Activated T-cell treated with anti-CD3 and anti-CD28 coated beads, Interleukin-2, amount 50 U/mL, for 72 hours (primary cell): Measurements from ENCODE around the gene MYT1. TPM values are rescaled to one million over a fixed set of nuclear protein-coding genes. Genes with fewer than 3 reads are reported as not detected.
"Not testable (repeated sequence)": the region's sequence is repeated elsewhere in the genome, so short reads cannot be mapped to it uniquely, and the experiment has no call there.

ENCODE experiments used
- ATAC-seq, 2 donors: fragments of 150-1000 bp; cut with Tn5 transposase; replicated peaks in 1 of 2; 2 replicates each; pipeline ENCODE4 v1.10.0; 2021; ENCODE audit warnings: moderate library complexity in 2 of 2, mild to moderate bottlenecking in 1 of 2
- DNase-seq, 2 donors: peaks; one replicate each; pipeline ENCODE4 v3.0.0; 2021 to 2022; ENCODE audit warnings: mixed read lengths in 1 of 2
- H3K27ac Mint-ChIP-seq: one replicate; pipeline ENCODE4 v1.8.0; 2022; ENCODE audit warnings: mild to moderate bottlenecking, moderate library complexity, mixed read lengths
- H3K27me3 Mint-ChIP-seq: one replicate; pipeline ENCODE4 v1.8.0; 2022; ENCODE audit warnings: low read depth, mixed read lengths
- H3K36me3 Mint-ChIP-seq, 2 donors: one replicate each; pipeline ENCODE4 v1.8.0; 2022; ENCODE audit warnings: mixed read lengths in 2 of 2, mild to moderate bottlenecking in 1 of 2; ENCODE audit not compliant: insufficient read depth in 2 of 2
- H3K4me1 Mint-ChIP-seq: one replicate; pipeline ENCODE4 v1.8.0; 2022; ENCODE audit warnings: low read depth, mixed read lengths
- H3K4me3 Mint-ChIP-seq, 2 donors: one replicate each; pipeline ENCODE4 v1.8.0; 2022; ENCODE audit warnings: mild to moderate bottlenecking in 2 of 2, mixed read lengths in 2 of 2, moderate library complexity in 2 of 2
- H3K9me3 Mint-ChIP-seq, 2 donors: one replicate each; pipeline ENCODE4 v1.8.0; 2022; ENCODE audit warnings: mixed read lengths in 2 of 2
- total RNA-seq, 2 donors: library from RNA; stranded (reverse); gene quantifications; one replicate each; pipeline ENCODE4 v1.2.3, GENCODE V29; 2022

Gene MYT1
- total RNA-seq, 2 donors from 2014 or later: 0.12 to 0.23 TPM

DNA sequence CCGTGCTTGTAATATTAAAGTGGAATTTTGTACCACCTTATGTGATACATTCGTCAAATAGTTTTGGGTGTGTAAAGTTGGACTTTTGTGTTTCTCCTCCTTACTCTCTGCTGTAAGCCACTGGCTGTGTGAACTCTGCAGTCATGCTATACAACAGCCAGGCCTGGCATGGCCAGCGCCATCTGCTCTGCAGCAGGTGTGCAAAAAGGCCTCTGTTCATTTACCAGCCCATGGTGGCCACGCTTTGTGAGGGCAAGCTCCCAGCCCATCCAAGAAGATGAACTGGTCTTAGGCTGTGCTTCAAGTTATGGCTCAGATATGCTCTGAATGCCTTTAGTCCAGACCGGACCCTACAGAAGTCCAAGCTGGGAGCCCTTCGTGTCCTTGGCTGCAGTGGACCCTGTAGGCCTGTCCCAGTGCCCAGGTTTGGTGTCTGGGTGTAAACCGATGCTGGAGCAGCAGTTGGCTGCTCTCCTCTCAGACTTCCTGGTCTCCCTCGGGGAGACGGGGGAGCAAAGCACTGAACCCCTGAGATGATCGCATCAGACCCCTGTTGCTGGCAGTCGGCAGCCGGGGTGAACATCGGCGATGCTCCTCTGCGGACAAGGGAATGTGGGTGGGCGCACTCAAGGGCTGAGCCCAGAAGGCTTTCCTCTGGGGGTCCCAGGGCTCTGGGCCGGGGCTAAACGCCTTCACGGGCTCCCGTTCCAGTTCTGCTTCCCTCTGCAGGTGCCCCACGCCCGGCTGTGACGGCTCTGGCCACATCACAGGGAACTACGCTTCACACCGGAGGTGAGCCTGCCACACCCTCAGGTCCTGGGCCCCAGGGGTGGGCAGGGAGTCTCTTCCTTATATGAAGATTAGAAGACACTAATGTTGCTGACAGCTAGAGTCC, 62.7 kb downstream of the MYT1 start:
- Mint-ChIP-seq H3K4me1 (peaks cover 12% of the 10 kb centered on the region), H3K4me3 (no peak overlapping the region), H3K36me3 (no peaks in the 10 kb centered on the region), H3K9me3 (no peaks in the 10 kb centered on the region), H3K27me3 (no peaks in the 10 kb centered on the region), H3K27ac (no peak overlapping the region)
- ATAC-seq: no peak
- DNase-seq: no peak

DNA sequence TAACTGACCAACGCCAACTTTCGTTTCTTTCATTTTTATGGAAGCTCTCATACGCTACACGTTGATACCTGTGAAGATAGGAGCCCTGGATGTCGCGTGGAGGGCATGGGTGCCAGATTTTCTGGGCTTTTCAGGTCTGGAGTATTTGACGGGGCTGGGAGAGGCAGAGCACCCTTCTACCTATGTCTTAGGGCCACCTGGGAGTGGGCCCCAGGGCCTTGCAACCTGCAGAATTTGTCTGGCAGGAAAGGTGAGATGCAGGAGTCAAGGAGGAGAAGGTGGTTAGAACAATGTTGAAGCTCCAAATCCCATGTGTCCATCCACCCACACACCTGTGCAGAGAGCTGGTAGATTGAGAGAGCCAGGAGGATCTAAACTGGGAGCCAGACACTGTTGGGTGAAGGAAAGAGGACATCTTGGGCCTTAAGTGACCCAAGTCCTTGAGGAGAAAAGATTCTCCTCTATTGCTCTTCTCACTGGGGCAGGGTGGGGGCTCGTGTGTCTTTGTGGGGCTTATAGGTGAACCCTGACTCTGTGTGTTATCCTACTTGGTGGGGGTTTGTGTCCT, 63.9 kb downstream of the MYT1 start:
- no peak for ATAC-seq

DNA sequence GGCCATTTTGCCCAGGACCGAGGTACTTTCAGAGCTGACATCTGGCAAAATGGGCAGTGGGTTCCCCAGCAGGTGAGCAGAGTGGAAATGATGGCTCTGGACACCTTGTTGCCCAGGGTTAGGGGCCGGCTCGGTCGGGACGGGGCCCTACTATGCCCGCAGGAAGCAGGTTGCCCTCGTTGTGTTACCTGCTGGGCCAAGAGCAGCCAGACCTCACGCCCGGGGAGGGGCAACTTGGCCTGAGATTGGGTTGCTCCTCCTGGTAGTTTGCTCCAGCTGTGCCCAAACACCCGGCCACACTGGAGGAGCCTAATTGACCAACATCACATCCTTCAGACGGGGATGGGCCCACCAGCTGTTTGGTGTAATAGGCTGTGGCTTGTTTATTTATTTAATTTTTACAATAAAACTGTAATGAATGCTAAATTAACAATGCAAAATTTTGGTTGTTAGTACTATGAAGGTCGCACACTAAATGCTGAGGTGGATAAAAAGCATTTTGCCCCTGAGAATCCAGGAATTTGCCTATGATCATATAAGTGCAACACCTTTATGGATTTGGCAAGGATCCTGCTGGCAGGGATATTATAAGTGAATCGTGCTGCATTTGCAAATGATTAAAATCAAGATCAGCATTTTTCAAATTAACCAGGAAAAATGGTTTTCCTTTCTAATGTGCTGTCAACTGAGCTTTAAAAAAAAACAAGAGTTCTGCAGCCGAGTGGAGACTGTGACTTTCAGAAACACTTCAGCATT, 64.7 kb downstream of the MYT1 start:
- no peak overlapping the region for H3K4me3 Mint-ChIP-seq
- H3K27me3 Mint-ChIP-seq: no peaks in the 10 kb centered on the region
- H3K27ac Mint-ChIP-seq: no peak overlapping the region
- peaks cover 12% of the 10 kb centered on the region for H3K4me1 Mint-ChIP-seq
- ATAC-seq: no peak
- no peaks in the 10 kb centered on the region for H3K9me3 Mint-ChIP-seq
- no peak for DNase-seq
- H3K36me3 Mint-ChIP-seq: no peaks in the 10 kb centered on the region

More for the DNA sequence above, 63.9 kb downstream of the MYT1 start:
- Mint-ChIP-seq H3K27me3 (no peaks in the 10 kb centered on the region), H3K4me3 (no peak overlapping the region), H3K27ac (no peak overlapping the region), H3K36me3 (no peaks in the 10 kb centered on the region), H3K4me1 (peaks cover 12% of the 10 kb centered on the region), H3K9me3 (no peaks in the 10 kb centered on the region)
- no peak for DNase-seq

DNA sequence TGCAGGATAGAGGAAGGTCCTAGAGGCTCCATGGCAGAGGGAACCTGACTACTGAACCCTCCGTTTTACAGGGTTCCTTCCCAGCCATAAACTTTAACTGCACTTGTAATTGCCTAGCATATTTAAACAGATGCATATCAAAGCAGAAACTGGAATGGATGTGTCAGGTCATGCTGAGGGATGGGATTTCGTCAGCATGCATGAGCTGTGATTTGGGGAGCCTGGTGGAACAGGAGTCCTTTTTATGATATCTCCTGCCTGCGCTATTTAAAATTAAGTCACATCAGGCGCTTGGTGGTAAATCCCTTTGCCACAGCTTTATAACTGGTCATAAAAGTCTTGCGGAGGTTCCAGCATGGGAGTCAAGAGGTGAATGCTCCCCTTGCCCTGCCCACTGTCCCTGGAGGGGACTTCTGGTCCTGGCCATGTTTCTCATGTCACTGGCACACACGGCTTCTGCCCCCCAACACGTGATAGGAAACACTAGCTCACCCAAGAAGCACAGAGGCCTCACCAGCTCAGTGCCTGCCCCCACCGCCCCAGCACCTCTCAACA, 65.3 kb downstream of the MYT1 start:
- no peak for DNase-seq
- Mint-ChIP-seq H3K27me3 (no peaks in the 10 kb centered on the region), H3K4me1 (peaks cover 7% of the 10 kb centered on the region), H3K27ac (no peak overlapping the region), H3K36me3 (no peaks in the 10 kb centered on the region), H3K9me3 (no peaks in the 10 kb centered on the region), H3K4me3 (no peak overlapping the region)
- ATAC-seq: no peak

DNA sequence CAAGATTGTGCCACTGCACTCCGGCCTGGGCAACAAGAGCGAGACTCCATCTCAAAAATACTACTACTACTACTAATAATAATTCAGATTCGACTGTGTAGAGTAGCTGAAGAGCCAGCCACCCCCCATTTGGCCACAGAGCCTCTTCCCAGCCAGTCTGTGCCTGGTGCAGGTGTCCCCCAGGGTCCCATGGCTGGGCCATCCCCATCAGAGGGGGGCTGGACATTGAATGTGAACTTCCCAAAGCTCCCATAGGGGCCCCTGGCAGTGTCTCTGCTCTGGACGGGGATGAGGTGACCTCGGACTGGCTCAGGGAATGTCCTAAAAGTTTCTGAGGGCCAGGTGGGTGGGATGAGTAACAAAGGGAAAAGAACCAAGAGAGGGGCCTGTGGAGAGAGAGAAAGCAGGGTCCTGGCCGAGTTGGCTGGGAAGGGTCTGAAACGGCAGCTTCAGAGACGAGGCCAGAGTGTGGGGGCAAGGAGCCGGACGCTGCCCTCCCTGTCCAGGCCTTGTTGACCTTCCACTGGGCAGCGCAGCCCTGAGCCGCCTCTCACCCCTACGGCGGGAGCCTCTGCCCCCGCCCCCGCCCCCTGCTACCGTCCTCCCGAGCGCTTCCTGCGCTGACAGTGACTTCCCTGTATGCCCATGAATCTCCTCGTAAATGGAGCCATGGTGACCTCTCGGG, 66.4 kb downstream of the MYT1 start:
- H3K27ac Mint-ChIP-seq: no peak overlapping the region
- H3K36me3 Mint-ChIP-seq: no peaks in the 10 kb centered on the region
- no peak overlapping the region for H3K4me3 Mint-ChIP-seq
- H3K4me1 Mint-ChIP-seq: no peaks in the 10 kb centered on the region
- H3K27me3 Mint-ChIP-seq: no peaks in the 10 kb centered on the region
- ATAC-seq (no peak), DNase-seq (no peak)
- no peaks in the 10 kb centered on the region for H3K9me3 Mint-ChIP-seq

DNA sequence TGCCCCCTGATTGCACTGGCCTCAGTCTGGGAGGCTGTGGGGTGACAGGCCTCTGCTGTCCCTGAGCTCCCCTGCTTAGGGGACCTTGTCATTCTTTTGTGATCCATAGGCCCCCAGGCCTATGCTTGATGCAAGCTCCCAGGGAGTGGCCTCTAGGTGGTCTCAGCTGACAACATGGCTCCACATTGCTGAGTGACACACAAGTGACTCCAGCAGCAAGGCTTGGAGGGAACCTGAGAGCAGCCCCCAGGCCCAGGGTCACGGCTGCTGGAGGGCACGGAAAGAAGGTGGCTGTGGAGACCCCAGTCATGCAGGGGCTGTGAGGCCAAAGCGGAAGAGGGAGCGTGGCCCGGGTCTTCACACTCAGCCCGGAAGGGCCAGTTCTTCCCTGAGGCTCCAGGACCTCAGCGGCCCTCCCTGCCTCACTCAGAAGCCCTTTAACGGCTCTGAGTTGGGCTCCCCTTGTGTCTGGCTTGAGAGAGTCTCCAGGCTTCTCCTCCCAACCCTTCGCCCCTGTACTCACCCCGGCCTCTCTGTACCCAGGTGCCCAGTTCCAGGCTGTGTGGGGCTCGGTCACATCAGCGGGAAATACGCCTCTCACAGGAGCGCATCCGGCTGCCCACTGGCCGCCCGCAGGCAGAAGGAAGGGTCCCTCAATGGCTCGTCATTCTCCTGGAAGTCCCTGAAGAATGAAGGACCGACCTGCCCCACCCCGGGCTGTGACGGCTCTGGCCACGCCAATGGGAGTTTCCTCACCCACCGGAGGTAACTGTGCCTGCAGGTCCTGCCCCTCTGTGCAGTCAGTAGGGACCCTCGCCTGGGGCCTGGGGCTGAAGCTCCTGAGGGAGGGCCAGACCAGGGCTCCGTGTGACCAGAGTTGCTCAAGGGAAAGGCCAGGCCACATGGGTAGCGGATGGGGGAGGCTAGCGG, 67.6 kb downstream of the MYT1 start:
- Mint-ChIP-seq H3K27me3 (no peaks in the 10 kb centered on the region), H3K36me3 (no peaks in the 10 kb centered on the region), H3K4me1 (no peaks in the 10 kb centered on the region), H3K27ac (no peak overlapping the region), H3K4me3 (no peak overlapping the region), H3K9me3 (no peaks in the 10 kb centered on the region)
- DNase-seq: no peak
- ATAC-seq: no peak

DNA sequence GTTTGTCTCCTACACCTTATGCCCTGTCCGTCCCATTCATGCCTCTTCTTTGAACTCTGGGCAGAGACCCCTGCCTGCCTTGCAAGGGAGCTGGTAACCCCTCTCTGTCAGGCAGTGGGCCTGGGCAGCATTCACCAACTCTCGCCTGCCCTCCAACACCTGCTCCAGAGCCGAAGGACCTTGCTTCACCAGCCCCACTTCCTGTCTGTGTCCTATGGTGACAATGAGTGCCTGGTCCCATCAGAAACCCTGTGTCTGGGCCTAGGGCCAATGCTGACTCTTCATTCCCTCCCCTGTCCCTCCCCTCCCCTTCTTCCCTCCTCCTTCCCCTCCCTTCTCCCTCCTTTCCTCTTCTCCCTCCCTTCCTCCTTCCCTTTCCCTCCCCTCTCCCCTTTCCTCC, 68.5 kb downstream of the MYT1 start:
- Mint-ChIP-seq H3K4me1 (no peaks in the 10 kb centered on the region), H3K27me3 (no peaks in the 10 kb centered on the region), H3K4me3 (no peak overlapping the region), H3K27ac (no peak overlapping the region), H3K9me3 (no peaks in the 10 kb centered on the region), H3K36me3 (no peaks in the 10 kb centered on the region)
- DNase-seq (no peak), ATAC-seq (no peak)

DNA sequence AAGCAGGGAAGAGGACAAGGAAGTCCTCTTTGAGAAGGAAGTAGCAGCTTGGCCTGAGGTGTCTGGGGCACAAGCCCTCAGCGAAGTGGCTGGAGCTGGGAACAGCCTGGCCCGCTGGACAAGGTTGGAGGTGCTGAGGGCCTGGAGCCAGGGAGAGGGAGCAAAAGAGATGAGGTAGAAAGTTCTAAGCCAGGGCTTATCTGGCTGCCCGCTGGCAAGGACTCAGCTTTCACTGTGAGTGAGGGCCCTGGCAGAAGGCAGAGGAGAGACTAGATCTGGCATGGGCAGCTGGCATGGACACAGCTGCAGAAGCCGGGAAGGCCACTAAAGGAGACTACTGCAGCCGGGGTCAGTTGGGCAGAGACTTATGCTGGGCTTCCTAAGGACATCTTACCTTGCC, 69.5 kb downstream of the MYT1 start:
- no peaks in the 10 kb centered on the region for H3K36me3 Mint-ChIP-seq
- H3K4me1 Mint-ChIP-seq: no peaks in the 10 kb centered on the region
- no peaks in the 10 kb centered on the region for H3K27me3 Mint-ChIP-seq
- no peaks in the 10 kb centered on the region for H3K9me3 Mint-ChIP-seq
- DNase-seq (no peak), ATAC-seq (no peak)
- H3K27ac Mint-ChIP-seq: no peak overlapping the region
- no peak overlapping the region for H3K4me3 Mint-ChIP-seq

DNA sequence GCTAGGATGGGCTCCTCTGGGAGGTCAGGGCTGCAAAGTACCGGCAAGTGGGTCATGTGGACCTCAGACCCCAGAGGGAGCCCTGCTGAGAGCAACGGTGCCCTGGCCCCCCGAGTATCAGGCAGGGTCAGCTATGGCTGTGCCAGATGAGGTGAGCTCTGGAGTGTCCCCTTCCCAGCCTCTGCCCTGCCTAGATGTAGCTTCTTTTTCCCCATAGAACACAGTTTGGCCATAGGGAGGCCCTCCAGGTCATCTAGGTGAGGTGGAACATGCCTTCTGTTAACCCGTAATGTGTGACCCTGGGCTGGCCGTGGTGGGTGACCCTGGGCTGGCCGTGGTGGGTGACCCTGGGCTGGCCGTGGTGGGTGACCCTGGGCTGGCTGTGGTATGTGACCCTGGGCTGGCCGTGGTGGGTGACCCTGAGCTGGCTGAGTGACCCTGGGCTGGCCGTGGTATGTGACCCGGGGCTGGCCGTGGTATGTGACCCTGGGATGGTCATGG, 70.1 kb downstream of the MYT1 start:
- Mint-ChIP-seq H3K4me3 (no peak overlapping the region), H3K4me1 (no peaks in the 10 kb centered on the region), H3K27me3 (no peaks in the 10 kb centered on the region), H3K27ac (no peak overlapping the region), H3K36me3 (no peaks in the 10 kb centered on the region), H3K9me3 (no peaks in the 10 kb centered on the region)
- DNase-seq (no peak), ATAC-seq (no peak)

DNA sequence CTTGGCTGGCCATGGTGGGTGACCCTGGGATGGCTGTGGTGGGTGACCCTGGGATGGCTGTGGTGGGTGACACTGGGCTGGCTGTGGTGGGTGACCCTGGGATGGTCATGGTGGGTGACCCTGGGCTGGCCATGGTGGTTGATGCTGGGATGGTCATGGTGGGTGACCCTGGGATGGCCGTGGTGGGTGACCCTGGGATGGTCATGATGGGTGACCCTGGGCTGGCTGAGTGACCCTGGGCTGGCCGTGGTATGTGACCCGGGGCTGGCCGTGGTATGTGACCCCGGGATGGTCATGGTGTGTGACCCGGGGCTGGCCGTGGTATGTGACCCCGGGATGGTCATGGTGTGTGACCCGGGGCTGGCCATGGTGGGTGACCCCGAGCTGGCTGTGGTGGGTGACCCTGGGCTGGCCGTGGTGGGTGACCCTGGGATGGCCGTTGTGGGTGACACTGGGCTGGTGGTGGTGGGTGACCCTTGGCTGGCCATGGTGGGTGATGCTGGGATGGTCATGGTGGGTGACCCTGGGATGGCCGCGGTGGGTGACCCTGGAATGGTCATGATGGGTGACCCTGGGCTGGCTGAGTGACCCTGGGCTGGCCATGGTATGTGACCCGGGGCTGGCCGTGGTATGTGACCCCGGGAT, 70.8 kb downstream of the MYT1 start:
- ATAC-seq, H3K4me1 Mint-ChIP-seq, H3K27ac Mint-ChIP-seq, H3K4me3 Mint-ChIP-seq, H3K36me3 Mint-ChIP-seq, DNase-seq, H3K27me3 Mint-ChIP-seq, H3K9me3 Mint-ChIP-seq: not testable (repeated sequence)

DNA sequence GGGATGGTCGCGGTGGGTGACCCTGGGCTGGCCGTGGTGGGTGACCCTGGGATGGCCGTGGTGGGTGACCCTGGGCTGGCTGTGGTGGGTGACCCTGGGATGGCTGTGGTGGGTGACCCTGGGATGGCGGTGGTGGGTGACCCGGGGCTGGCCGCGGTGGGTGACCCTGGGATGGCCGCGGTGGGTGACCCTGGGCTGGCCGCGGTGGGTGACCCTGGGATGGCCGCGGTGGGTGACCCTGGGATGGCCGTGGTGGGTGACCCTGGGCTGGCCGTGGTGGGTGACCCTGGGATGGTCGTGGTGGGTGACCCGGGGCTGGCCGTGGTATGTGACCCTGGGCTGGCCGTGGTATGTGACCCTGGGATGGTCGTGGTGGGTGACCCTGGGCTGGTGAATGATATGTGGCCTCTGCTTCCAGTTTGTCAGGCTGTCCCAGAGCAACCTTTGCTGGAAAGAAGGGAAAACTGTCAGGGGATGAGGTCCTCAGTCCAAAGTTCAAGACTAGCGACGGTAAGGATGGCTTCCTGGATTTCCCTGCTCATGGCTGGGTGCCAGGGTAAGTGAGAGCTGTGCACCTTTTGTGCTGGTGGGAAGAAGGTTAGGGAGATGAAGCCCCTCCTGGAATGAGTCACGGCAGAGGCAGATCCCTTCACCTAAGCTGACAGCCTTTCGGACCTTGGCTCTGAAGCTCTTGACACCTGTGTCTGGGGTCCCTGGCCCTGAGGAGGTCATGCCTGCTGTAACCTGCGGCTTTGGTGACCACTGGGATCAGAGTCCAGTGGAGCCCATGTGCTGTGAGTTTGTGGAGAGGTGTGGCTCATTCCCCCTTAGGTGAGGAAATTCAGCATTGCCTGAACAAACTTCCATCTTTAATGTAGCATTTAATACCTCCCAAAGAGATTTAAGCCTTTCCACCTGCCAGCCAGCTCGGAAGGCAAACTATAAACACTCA, 72.2 kb downstream of the MYT1 start:
- H3K4me3 Mint-ChIP-seq: no peak overlapping the region
- ATAC-seq: no peak
- no peaks in the 10 kb centered on the region for H3K9me3 Mint-ChIP-seq
- no peak overlapping the region for H3K27ac Mint-ChIP-seq
- H3K27me3 Mint-ChIP-seq: no peaks in the 10 kb centered on the region
- no peaks in the 10 kb centered on the region for H3K36me3 Mint-ChIP-seq
- H3K4me1 Mint-ChIP-seq: no peaks in the 10 kb centered on the region
- no peak for DNase-seq
